Gastrocnemius medialis (tissue), 4 donors: ENCODE results near the gene CENPC. TPM values are rescaled to one million over a fixed set of nuclear protein-coding genes. Genes with fewer than 3 reads are reported as not detected.

Source experiments
- ATAC-seq, 2 donors: fragments of 150-250 bp; one replicate each; pipeline ENCODE4 v1.9.1; 2016
- DNase-seq, 2 donors: peaks; one replicate each; pipeline ENCODE4 v3.0.0-alpha.2; 2019
- H3K27ac ChIP-seq, 4 donors: fragments of 200-600 bp; sonication (generic); 1 replicate in 1 of 4; 2 replicates in 3 of 4; pipeline ENCODE4 v1.5.1; 2016 to 2018; ENCODE audit warnings: mild to moderate bottlenecking in 2 of 4, moderate library complexity in 1 of 4
- H3K27me3 ChIP-seq, 3 donors: fragments of 200-600 bp; sonication (generic) in 2 of 3; 1 replicate in 1 of 3; 2 replicates in 2 of 3; pipeline versions ENCODE4 v1.5.1 to v1.6.0; 2016 to 2019; ENCODE audit warnings: mild to moderate bottlenecking in 1 of 3, moderate library complexity in 1 of 3
- H3K36me3 ChIP-seq, 2 donors: fragments of 200-600 bp; sonication (generic) in 1 of 2; one replicate each; pipeline ENCODE4 v1.5.1; 2017 to 2018
- H3K4me1 ChIP-seq, 2 donors: fragments of 200-600 bp; sonication (generic) in 1 of 2; one replicate each; pipeline ENCODE4 v1.5.1; 2016 to 2017; ENCODE audit warnings: mild to moderate bottlenecking in 2 of 2
- H3K4me3 ChIP-seq, 4 donors: fragments of 200-600 bp; sonication (generic) in 3 of 4; 1 replicate in 1 of 4; 2 replicates in 3 of 4; pipeline ENCODE4 v1.5.1; 2016 to 2019; ENCODE audit warnings: mild to moderate bottlenecking in 2 of 4
- H3K9me3 ChIP-seq, 3 donors: fragments of 200-600 bp; sonication (generic) in 2 of 3; 1 replicate in 1 of 3; 2 replicates in 2 of 3; pipeline ENCODE4 v1.5.1; 2016 to 2019
- CTCF ChIP-seq, 5 experiments: fragments of 450-650 bp in 3 of 5; fragments of 200-600 bp in 2 of 5; sonication (generic) in 2 of 5; IDR thresholded peaks in 4 of 5; conservative IDR thresholded peaks in 1 of 5; 1 replicate in 4 of 5; 2 replicates in 1 of 5; pipeline ENCODE4 v1.5.1; 2016 to 2019; ENCODE audit warnings: antibody characterized with exemption in 5 of 5, mild to moderate bottlenecking in 3 of 5, moderate library complexity in 3 of 5
- POLR2A ChIP-seq, 2 donors: fragments of 450-650 bp; IDR thresholded peaks; one replicate each; pipeline ENCODE4 v1.6.1; 2017; ENCODE audit warnings: antibody characterized with exemption in 2 of 2, mild to moderate bottlenecking in 2 of 2, moderate library complexity in 2 of 2
- in situ Hi-C, 4 donors: fragments of 200-750 bp; cut with MboI; loops; one replicate each; pipeline versions ENCODE4 v1.15.0 to v1.8.0; 2017; ENCODE audit warnings: low sequenced_read_pairs in 4 of 4
- intact Hi-C: fragments of 100-400 bp; cut with DNase I; formaldehyde crosslinking; loops from one replicate; pipeline ENCODE4 v1.15.1; 2023; ENCODE audit warnings: low total_unique reads
- total RNA-seq, 4 donors: library from RNA; depleted of rRNA; stranded (reverse); fragments of >200 nt; gene quantifications; one replicate each; pipeline versions ENCODE4 v1.1.0 to v1.2.3, GENCODE V29; 2016

CENPC gene
- total RNA-seq, 4 donors from 2014 or later = 2.4 to 10.4 (median 5.2) TPM

DNA sequence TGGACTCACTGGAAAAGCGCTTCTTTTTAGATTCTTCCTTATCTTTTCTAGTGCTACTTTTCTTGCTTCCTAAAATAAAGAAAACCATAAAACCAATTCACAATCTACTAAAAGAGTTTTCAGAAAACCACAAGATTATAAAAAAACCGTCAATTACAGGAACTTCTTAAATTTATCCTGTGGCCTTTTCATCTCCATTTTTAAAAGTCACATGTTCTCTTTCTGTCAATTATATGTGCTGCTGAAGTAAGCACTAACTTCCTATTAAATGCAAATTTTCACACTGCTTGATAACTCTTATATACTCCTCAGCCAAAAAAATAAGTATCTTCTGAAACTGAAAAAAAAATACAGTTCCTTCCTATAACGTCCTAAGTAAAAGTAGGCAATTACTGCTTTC, 32.8 kb downstream of the CENPC start:
- H3K27ac ChIP-seq = no peak overlapping the region
- no peak overlapping the region for H3K4me3 ChIP-seq
- intact Hi-C loops (no loop called here), in situ Hi-C loops (no loop called here)
- H3K4me1 ChIP-seq = no peaks in the 10 kb centered on the region
- peaks cover 0 to 37% of the 10 kb centered on the region in 2 donors for H3K36me3 ChIP-seq
- no peaks in the 10 kb centered on the region for H3K9me3 ChIP-seq
- H3K27me3 ChIP-seq = no peaks in the 10 kb centered on the region
- TF ChIP-seq POLR2A (IDR thresholded peaks at IDR 0.05) (no peak), CTCF (IDR thresholded peaks at IDR 0.05 in 4 of 5, conservative IDR thresholded peaks at IDR 0.05 in 1 of 5) (no peak)
- no peak for ATAC-seq
- no peak for DNase-seq

DNA sequence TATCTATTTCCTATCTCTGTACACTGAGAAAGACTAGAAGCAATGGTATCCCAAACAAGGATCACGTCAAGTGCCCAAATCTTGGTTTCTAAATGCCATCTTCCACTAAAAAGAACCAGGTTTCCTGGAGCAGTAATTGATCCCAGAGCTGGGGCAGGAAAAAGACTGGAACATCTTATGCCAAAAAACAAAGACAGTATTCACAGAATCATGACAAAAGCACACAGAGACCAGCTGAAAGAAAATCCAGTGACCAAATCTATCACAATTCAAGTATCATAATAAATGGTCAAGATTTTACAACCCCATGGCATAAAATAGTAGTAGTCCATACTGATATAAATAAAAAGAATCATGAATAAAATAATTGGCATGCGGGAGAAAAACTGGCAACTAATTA, 44.9 kb downstream of the CENPC start:
- no peaks in the 10 kb centered on the region for H3K27me3 ChIP-seq
- H3K9me3 ChIP-seq = no peaks in the 10 kb centered on the region
- no peak overlapping the region for H3K4me3 ChIP-seq
- no peak for DNase-seq
- H3K4me1 ChIP-seq = no peaks in the 10 kb centered on the region
- no peak for ATAC-seq
- H3K36me3 ChIP-seq = peaks cover 0 to 7% of the 10 kb centered on the region in 2 donors
- TF ChIP-seq POLR2A (IDR thresholded peaks at IDR 0.05) = no peak
- TF ChIP-seq CTCF (IDR thresholded peaks at IDR 0.05 in 4 of 5, conservative IDR thresholded peaks at IDR 0.05 in 1 of 5) = no peak
- H3K27ac ChIP-seq = no peak overlapping the region
- in situ Hi-C loops = no loop called here
- intact Hi-C loops = no loop called here

- no peak for TF ChIP-seq CTCF (IDR thresholded peaks at IDR 0.05 in 4 of 5, conservative IDR thresholded peaks at IDR 0.05 in 1 of 5)
- no peak for TF ChIP-seq POLR2A (IDR thresholded peaks at IDR 0.05)
- H3K4me1 ChIP-seq = no peaks in the 10 kb centered on the region
- H3K27ac ChIP-seq = no peak overlapping the region
- ATAC-seq = no peak
- H3K4me3 ChIP-seq = no peak overlapping the region
- in situ Hi-C loops (no loop called here), intact Hi-C loops (no loop called here)
- H3K9me3 ChIP-seq = no peaks in the 10 kb centered on the region
- DNase-seq = no peak
- no peaks in the 10 kb centered on the region for H3K27me3 ChIP-seq
- H3K36me3 ChIP-seq = peaks cover 0 to 4% of the 10 kb centered on the region in 2 donors
These were observed 45.5 kb downstream of the CENPC start for GRCh38 chr4:67499799-67500198.

DNA sequence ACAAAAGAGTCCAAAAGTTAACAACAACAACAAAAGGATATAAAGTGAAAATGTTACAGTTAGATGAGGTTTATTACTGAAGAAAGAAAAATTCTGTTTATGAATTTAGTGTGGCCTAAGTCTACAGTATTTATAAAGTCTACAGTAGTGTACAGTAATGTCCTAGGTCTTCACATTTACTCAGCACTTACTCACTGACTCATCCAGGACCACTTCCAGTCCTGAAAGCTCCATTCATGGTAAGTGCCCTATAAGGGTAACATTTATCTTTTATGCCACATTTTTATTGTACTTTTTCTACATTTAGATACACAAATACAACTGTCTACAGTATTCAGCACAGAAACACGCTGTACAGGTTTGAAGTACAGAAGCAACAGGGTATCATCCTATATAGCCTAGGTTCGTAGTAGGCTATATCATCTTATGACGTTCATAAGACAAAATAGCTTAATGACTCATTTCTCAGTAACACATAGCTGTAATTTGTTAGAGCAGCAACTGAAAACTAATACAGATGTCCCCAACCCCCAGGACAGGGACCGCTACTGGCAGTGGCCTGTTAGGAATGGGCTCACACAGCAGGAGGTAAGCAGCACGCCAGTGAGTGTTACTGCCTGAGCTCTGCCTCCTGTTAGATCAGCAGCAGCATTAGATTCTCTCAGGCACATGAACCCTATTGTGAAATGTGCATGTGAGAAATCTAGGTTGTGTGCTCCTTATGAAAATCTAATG, 61.3 kb downstream of the CENPC start:
- peak in 1 of 2 donors; percentile 25 for DNase-seq
- peaks cover 0 to 26% of the 10 kb centered on the region in 2 donors for H3K36me3 ChIP-seq
- no peak overlapping the region for H3K4me3 ChIP-seq
- ATAC-seq = peak; percentile 50 to 81
- in situ Hi-C loops = no loop called here
- intact Hi-C loops = no loop called here
- no peak for TF ChIP-seq POLR2A (IDR thresholded peaks at IDR 0.05)
- no peak for TF ChIP-seq CTCF (IDR thresholded peaks at IDR 0.05 in 4 of 5, conservative IDR thresholded peaks at IDR 0.05 in 1 of 5)
- no peaks in the 10 kb centered on the region for H3K27me3 ChIP-seq
- H3K27ac ChIP-seq = peak overlapping the region in 1 of 4 donors; percentile 29
- no peaks in the 10 kb centered on the region for H3K9me3 ChIP-seq
- no peaks in the 10 kb centered on the region for H3K4me1 ChIP-seq
